Stimulated activated CD8-positive, alpha-beta memory T cell treated with anti-CD3 and anti-CD28 coated beads, Interleukin-2, amount 100 ng/mL, for 48 hours (primary cell): Measurements from ENCODE around the gene GATA6.

Source experiments
- DNase-seq, 2 donors: peaks; one replicate each; pipeline ENCODE4 v3.0.0-alpha.2; 2020; ENCODE audit warnings: low read depth in 2 of 2

The GATA6 gene

GRCh38 chr18:22166069-22166950 lies 3.1 kb upstream of the GATA6 start:
- DNase-seq, result no peak

GRCh38 chr18:22167091-22167470 lies 2.3 kb upstream of the GATA6 start:
- no peak for DNase-seq

GRCh38 chr18:22167471-22168241 lies 1.7 kb upstream of the GATA6 start:
- DNase-seq, result no peak

GRCh38 chr18:22168360-22168921 lies 948 bp upstream of the GATA6 start:
- DNase-seq, result no peak

- DNase-seq, result no peak
Measured at GRCh38 chr18:22169889-22170420, 566 bp downstream of the GATA6 start.

- DNase-seq, result no peak
Measured at GRCh38 chr18:22170421-22171257, 1.2 kb downstream of the GATA6 start.

GRCh38 chr18:22171258-22172119 lies 2.1 kb downstream of the GATA6 start:
- no peak for DNase-seq

- DNase-seq, result no peak
Measured at GRCh38 chr18:22172120-22172582, 2.8 kb downstream of the GATA6 start.

GRCh38 chr18:22172594-22173049 lies 3.2 kb downstream of the GATA6 start:
- no peak for DNase-seq

GRCh38 chr18:22173221-22173927 lies 4.0 kb downstream of the GATA6 start:
- no peak for DNase-seq

GRCh38 chr18:22173928-22174301 lies 4.5 kb downstream of the GATA6 start:
- DNase-seq, result no peak

- DNase-seq, result no peak
Measured at GRCh38 chr18:22174341-22175145, 5.2 kb downstream of the GATA6 start.

GRCh38 chr18:22175346-22175745 lies 6.0 kb downstream of the GATA6 start:
- DNase-seq, result no peak

- DNase-seq, result no peak
Measured at GRCh38 chr18:22176420-22177326, 7.3 kb downstream of the GATA6 start.

GRCh38 chr18:22177327-22177871 lies 8.0 kb downstream of the GATA6 start:
- no peak for DNase-seq

GRCh38 chr18:22179174-22179573 lies 9.8 kb downstream of the GATA6 start:
- DNase-seq, result no peak

GRCh38 chr18:22179631-22180030 lies 10.2 kb downstream of the GATA6 start:
- DNase-seq, result no peak
